ENCODE measurements around the gene MAGI1. TPM values are rescaled to one million over a fixed set of nuclear protein-coding genes. Genes with fewer than 3 reads are reported as not detected.

MAGI1 gene
- total RNA-seq, 4 donors from 2014 or later: 17.2 to 40.8 (median 28.1) TPM

DNA sequence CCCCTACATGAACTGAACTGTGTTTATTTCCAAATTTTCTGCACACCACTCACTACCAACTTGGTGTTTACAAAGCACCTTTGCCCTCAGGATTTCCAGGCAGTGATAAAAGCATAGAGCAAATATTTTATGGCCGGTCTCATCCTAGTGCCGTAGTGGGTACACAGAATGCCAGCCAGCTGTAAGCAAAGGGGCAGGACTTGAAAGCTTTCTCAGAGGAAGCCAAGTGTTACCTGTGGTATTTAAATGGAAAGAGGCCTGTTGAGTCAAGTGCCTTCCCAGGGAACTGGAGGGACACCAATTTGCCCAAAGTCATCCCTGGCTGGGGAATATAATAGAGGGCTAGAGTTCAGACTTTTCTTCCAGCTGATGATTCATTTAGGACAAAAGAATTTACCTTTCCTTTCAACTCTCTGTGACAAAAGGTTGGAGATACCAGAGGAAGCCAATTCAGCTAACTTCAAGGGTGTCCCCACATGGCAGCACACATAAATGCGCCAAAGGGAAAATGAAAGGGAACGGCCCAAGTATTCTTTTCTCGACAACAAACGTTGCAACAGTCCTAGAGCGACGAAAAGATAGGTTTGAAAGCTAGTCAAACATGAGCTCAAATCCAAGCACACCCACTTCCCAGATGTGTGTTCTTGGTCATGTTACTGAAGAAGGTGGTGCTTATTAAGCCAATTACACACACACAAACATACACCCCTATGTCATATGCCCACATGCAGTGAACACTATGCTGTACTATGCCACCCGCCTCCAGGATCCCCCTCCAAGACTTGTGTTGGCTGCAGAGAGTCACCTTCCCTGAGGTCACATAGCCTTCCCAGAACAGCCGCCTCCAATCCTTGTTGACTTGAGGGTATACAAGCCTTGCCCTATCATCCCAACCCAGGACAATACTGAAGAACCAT lies 27.7 kb downstream of the MAGI1 start:
- Histone ChIP-seq H3K9me3 (no peaks in the 10 kb centered on the region), H3K4me3 (no peak overlapping the region), H3K4me1 (peaks cover 0 to 4% (median 0%) of the 10 kb centered on the region in 3 donors), H3K36me3 (no peaks in the 10 kb centered on the region), H3K27me3 (no peaks in the 10 kb centered on the region), H3K27ac (peak overlapping the region in 2 of 4 donors; percentile 13 to 17)
- WGBS, 2 donors (ENCODE audit: low coverage in 1 of 2): 88 to 89% methylated on average over 8 of the region's 10 CpGs
- TF ChIP-seq POLR2AphosphoS5 (IDR thresholded peaks at IDR 0.05) (no peak), POLR2A (IDR thresholded peaks at IDR 0.05) (no peak), EP300 (IDR thresholded peaks at IDR 0.05) (no peak)
- TF ChIP-seq, protein P1, sequence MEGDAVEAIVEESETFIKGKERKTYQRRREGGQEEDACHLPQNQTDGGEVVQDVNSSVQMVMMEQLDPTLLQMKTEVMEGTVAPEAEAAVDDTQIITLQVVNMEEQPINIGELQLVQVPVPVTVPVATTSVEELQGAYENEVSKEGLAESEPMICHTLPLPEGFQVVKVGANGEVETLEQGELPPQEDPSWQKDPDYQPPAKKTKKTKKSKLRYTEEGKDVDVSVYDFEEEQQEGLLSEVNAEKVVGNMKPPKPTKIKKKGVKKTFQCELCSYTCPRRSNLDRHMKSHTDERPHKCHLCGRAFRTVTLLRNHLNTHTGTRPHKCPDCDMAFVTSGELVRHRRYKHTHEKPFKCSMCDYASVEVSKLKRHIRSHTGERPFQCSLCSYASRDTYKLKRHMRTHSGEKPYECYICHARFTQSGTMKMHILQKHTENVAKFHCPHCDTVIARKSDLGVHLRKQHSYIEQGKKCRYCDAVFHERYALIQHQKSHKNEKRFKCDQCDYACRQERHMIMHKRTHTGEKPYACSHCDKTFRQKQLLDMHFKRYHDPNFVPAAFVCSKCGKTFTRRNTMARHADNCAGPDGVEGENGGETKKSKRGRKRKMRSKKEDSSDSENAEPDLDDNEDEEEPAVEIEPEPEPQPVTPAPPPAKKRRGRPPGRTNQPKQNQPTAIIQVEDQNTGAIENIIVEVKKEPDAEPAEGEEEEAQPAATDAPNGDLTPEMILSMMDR (IDR thresholded peaks at IDR 0.05): no peak
- ATAC-seq: no peak

DNA sequence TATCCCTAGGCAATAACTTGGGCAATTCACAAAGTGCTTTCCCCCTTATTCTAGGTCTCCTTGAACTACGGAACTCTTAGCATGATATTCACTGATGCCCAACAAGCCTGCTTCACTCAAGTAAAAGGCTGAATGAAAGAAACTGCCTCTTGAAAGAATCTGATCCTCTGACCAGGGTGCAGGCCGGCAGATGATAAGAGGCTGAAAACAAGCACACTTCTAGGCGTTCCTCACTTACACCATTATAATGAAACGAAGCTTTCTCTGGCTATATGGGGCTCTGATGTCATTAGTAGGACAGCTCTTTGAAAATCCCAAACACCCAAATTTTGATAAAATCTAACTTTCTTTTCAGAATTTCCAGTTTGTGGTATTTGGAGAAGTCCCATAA lies 28.4 kb downstream of the MAGI1 start:
- ATAC-seq: no peak
- H3K27me3 ChIP-seq: no peaks in the 10 kb centered on the region
- H3K9me3 ChIP-seq: no peaks in the 10 kb centered on the region
- H3K4me3 ChIP-seq: no peak overlapping the region
- 84 to 85% methylated on average over 4 of the region's 4 CpGs for WGBS, 2 donors (ENCODE audit: low coverage in 1 of 2)
- no peak overlapping the region for H3K27ac ChIP-seq
- H3K36me3 ChIP-seq: no peaks in the 10 kb centered on the region
- TF ChIP-seq POLR2A (IDR thresholded peaks at IDR 0.05): no peak
- TF ChIP-seq EP300 (IDR thresholded peaks at IDR 0.05): no peak
- H3K4me1 ChIP-seq: peaks cover 0 to 4% (median 0%) of the 10 kb centered on the region in 3 donors

DNA sequence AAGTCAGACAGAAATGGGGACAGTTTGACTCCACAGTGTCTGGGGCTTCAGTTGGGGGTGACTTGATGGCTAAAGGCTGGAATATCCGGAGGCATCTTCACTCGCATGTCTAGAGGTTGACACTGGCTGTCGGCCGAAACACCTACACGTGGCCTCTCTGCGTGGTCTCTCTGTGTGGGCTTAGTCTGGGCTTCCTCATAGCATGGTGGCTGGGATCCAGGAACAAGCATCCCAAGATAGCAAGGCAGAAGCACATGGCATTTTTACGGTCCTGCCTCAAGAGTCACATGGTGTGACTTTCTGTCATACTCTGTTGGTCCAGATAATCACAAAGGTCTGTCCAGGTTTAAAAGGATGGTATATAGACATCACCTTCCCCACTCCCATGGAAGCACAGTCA lies 34.5 kb downstream of the MAGI1 start:
- no peak for TF ChIP-seq EP300 (IDR thresholded peaks at IDR 0.05)
- Histone ChIP-seq H3K27me3 (no peaks in the 10 kb centered on the region), H3K9me3 (no peaks in the 10 kb centered on the region), H3K27ac (no peak overlapping the region), H3K36me3 (no peaks in the 10 kb centered on the region), H3K4me3 (no peak overlapping the region), H3K4me1 (no peaks in the 10 kb centered on the region)
- no peak for ATAC-seq
- 66 to 90% methylated on average over 2 to 3 of the region's 7 CpGs for WGBS, 2 donors (ENCODE audit: low coverage in 1 of 2)

DNA sequence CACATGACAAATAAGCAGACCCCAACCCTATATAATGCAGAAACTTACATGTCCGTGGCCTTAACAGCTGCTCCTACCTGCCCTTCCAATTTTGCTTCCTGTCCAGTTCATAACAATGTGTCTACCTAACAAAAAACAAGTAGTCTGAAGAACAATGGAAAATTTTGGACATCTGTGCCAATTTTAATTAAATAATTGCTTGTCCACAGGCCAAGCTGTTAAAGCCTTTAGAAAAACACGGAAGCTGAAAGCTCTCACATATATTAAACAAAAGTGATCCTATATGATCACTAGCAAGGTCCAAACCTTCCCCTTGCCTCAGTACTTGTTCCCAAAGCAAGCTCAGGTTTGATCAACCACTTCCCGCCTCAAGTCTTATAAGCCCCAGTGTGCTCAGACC lies 37.1 kb downstream of the MAGI1 start:
- no peak overlapping the region for H3K27ac ChIP-seq
- no peak for ATAC-seq
- 72 to 91% methylated on average over 3 of the region's 3 CpGs for WGBS, 2 donors (ENCODE audit: low coverage in 1 of 2)

DNA sequence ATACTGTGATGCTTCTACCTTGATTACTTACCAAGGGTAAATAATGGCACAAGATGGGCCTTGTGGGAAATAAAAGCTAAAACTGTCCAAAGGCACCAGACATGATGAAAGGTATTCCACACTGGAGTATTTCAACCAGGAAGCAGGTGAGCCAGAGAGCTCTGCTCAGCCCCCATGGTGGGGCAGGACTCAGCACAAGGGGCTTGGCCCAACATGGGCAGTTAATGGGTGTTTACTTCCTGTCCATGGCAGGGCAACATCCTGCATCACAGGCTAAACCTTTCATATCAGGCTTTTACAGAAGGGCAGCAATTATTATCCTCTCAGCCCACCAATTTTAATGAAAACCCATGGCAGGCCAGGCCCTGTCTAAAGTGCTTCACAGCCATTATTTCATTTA lies 38.2 kb downstream of the MAGI1 start:
- no peak for ATAC-seq
- no peaks in the 10 kb centered on the region for H3K4me1 ChIP-seq
- no peaks in the 10 kb centered on the region for H3K9me3 ChIP-seq
- no peak overlapping the region for H3K4me3 ChIP-seq
- no peaks in the 10 kb centered on the region for H3K27me3 ChIP-seq
- no peak for TF ChIP-seq POLR2AphosphoS5 (IDR thresholded peaks at IDR 0.05)
- TF ChIP-seq, protein P1 (IDR thresholded peaks at IDR 0.05): no peak
- no peak overlapping the region for H3K27ac ChIP-seq
- H3K36me3 ChIP-seq: no peaks in the 10 kb centered on the region

More for the DNA sequence above, 37.1 kb downstream of the MAGI1 start:
- Histone ChIP-seq H3K4me1 (no peaks in the 10 kb centered on the region), H3K4me3 (no peak overlapping the region), H3K9me3 (no peaks in the 10 kb centered on the region), H3K36me3 (no peaks in the 10 kb centered on the region), H3K27me3 (no peaks in the 10 kb centered on the region)
- no peak for TF ChIP-seq POLR2A (IDR thresholded peaks at IDR 0.05)
- TF ChIP-seq POLR2AphosphoS5 (IDR thresholded peaks at IDR 0.05): no peak
- TF ChIP-seq, protein P1 (IDR thresholded peaks at IDR 0.05): no peak
- TF ChIP-seq EP300 (IDR thresholded peaks at IDR 0.05): no peak

DNA sequence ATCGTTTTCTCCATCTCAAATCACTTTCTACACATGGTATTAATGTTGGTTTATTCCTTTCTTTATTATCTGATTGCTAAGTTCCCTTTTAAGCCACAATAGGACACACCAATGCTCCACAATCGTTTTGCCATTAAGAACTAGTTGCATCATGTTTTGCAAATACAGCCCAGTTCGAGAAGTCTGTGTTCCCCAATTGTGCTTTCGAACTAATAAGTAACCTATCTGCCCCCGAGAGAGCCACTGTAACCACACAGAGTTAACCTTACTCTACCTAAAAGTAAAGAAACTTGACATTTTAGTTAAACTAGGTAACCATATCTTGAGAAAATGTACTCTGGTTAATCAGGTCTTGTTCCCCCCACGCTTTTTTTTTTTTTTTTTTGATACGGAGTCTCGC lies 39.1 kb downstream of the MAGI1 start:
- TF ChIP-seq POLR2A (IDR thresholded peaks at IDR 0.05) (no peak), POLR2AphosphoS5 (IDR thresholded peaks at IDR 0.05) (no peak), EP300 (IDR thresholded peaks at IDR 0.05) (no peak)
- TF ChIP-seq, protein P1 (IDR thresholded peaks at IDR 0.05): no peak

More for the DNA sequence above, 39.1 kb downstream of the MAGI1 start:
- Histone ChIP-seq H3K4me1 (no peaks in the 10 kb centered on the region), H3K9me3 (no peaks in the 10 kb centered on the region), H3K27ac (no peak overlapping the region), H3K4me3 (no peak overlapping the region), H3K27me3 (no peaks in the 10 kb centered on the region), H3K36me3 (no peaks in the 10 kb centered on the region)
- WGBS, 2 donors (ENCODE audit: low coverage in 1 of 2): 84 to 91% methylated on average over 4 to 6 of the region's 8 CpGs
- no peak for ATAC-seq
